ENCODE data around the gene C3.

DNA sequence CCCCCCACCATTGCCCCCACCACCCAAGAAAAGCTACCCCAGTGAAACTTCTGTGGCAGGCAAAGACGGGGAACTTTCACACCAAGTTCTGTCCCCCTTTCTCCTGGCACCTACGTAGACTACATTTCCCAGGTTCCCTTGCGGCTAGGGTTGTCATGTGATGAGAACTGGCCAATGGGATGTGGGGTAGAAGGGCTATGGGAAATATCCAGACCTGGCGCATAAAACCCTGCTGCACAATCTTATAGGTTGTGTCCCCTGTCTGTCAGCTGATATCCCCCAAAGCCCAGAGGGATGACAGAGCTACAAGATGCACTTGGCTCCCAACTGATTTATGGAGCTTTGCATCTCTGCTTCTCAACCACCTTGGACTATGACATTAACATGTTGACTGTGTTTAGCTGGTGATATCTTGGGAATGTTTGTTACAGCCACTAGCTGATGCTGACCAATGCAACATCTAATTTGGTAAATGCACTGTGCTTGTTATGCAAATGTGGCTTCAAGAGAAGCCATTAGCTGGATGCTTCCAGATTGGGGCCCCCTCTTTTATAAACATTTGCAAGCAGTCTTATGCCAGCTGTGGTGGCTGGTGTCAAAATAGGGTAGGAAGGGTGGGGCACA lies 40.7 kb upstream of the C3 start:
- TF ChIP-seq EZH2 (IDR thresholded peaks at IDR 0.05): no peak
- TF ChIP-seq POLR2AphosphoS5 (IDR thresholded peaks at IDR 0.05; ENCODE audit: borderline replicate concordance, low read depth, low read length): no peak

All from SK-N-MC (cell line).